Astrocyte of the spinal cord (primary cell): ENCODE results near the gene ARAP2.

Experiments
- DNase-seq: peaks from one replicate; pipeline ENCODE4 v3.0.0; 2011; ENCODE audit warnings: low read depth, low spot score
- H3K4me3 ChIP-seq: 2 replicates; pipeline ENCODE4 v1.5.1; 2011; ENCODE audit warnings: low read depth, mild to moderate bottlenecking, low read length, moderate library complexity
- CTCF ChIP-seq: IDR thresholded peaks from 2 replicates; pipeline ENCODE4 v1.5.1; 2012; ENCODE audit warnings: low read depth, mild to moderate bottlenecking, low read length, inconsistent platforms
- in situ Hi-C: cut with HindIII; loops from 2 replicates; pipeline ENCODE4 v1.10.0; 2017; ENCODE audit warnings: low sequenced_read_pairs

ARAP2 gene

GRCh38 chr4:36249610-36250009 lies 5.3 kb upstream of the ARAP2 start:
- H3K4me3 ChIP-seq = no peak overlapping the region
- in situ Hi-C loops = no loop called here
- no peak for DNase-seq
- TF ChIP-seq CTCF = no peak

GRCh38 chr4:36243355-36244256 lies 708 bp downstream of the ARAP2 start:
- in situ Hi-C loops = no loop called here
- DNase-seq = peak; percentile 44
- H3K4me3 ChIP-seq = peak overlapping the region; percentile 60
- no peak for TF ChIP-seq CTCF

- H3K4me3 ChIP-seq = peak overlapping the region; percentile 60
- in situ Hi-C loops = no loop called here
- DNase-seq = peak; percentile 13
- no peak for TF ChIP-seq CTCF
These were observed 1.5 kb downstream of the ARAP2 start for GRCh38 chr4:36242629-36243354.

- peak; percentile 7 for DNase-seq
- TF ChIP-seq CTCF = no peak
- in situ Hi-C loops = no loop called here
- H3K4me3 ChIP-seq = no peak overlapping the region
These were observed 2.5 kb downstream of the ARAP2 start for GRCh38 chr4:36241771-36242170.

- DNase-seq = no peak
- TF ChIP-seq CTCF = no peak
These were observed 6.7 kb downstream of the ARAP2 start for GRCh38 chr4:36237366-36238313.

GRCh38 chr4:36236159-36236558 lies 8.2 kb downstream of the ARAP2 start:
- no peak for TF ChIP-seq CTCF
- no peak for DNase-seq
- no peak overlapping the region for H3K4me3 ChIP-seq
- in situ Hi-C loops = no loop called here

More at GRCh38 chr4:36237366-36238313, 6.7 kb downstream of the ARAP2 start:
- no peak overlapping the region for H3K4me3 ChIP-seq
- in situ Hi-C loops = no loop called here
